ENCODE measurements around the gene UQCRH.

DNA sequence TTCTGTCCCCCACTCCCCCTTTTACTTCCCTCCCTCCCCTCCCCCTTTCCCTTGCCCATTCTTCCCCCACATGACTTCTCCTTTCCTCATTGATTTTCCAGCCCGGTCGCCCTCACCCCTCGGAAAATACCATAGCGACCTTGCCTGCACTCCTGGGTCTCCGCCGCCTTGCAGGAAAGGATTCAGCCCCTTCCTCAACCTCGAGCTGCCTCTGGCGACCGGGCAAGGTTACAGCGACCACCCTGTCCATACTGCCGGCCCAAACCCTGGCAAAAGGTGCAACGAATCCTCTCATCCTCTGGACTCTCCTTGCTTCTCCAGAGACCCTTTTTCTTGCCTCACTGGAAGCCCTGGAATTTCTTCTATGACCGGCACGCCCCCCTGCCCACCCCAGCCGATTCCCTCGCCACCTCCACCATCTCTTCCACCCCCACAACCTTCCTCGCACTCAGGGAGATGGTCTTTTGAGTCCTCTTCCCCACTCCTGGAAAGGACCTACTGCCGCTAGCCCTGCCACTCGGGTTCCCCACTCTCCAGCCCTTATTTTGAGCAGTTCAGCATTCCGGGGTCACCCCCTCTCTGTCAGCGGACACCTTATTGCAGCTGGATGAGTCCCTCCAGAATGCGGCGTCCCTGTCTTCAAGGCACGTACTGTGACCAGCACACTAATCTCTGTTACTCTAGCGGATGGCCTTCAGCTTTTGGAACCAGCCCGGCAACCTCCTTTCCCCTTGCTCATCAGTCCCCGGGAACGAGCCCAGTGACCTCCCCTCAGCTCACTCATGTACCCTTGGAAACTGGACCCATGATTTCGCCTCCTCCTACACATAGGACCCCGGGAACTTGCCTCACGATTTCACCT, 38.0 kb downstream of the UQCRH start:
- no peak for TF ChIP-seq ZNF207 (IDR thresholded peaks at IDR 0.05; ENCODE audit: borderline replicate concordance)
- TF ChIP-seq SMAD1 (CRISPR knock-in tag; IDR thresholded peaks at IDR 0.05; ENCODE audit: borderline replicate concordance, low read depth) = no peak
- no peak for TF ChIP-seq ELF4 (CRISPR knock-in tag; IDR thresholded peaks at IDR 0.05; ENCODE audit: borderline replicate concordance)
- no peak for TF ChIP-seq CREB3 (CRISPR knock-in tag; IDR thresholded peaks at IDR 0.05)
- no peak for TF ChIP-seq GTF2F1 (IDR thresholded peaks at IDR 0.05; ENCODE audit: low read length)
- TF ChIP-seq, protein P1, sequence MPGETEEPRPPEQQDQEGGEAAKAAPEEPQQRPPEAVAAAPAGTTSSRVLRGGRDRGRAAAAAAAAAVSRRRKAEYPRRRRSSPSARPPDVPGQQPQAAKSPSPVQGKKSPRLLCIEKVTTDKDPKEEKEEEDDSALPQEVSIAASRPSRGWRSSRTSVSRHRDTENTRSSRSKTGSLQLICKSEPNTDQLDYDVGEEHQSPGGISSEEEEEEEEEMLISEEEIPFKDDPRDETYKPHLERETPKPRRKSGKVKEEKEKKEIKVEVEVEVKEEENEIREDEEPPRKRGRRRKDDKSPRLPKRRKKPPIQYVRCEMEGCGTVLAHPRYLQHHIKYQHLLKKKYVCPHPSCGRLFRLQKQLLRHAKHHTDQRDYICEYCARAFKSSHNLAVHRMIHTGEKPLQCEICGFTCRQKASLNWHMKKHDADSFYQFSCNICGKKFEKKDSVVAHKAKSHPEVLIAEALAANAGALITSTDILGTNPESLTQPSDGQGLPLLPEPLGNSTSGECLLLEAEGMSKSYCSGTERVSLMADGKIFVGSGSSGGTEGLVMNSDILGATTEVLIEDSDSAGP (CRISPR knock-in tag; IDR thresholded peaks at IDR 0.05; ENCODE audit: borderline replicate concordance) = no peak
- TF ChIP-seq KLF6 (CRISPR knock-in tag; IDR thresholded peaks at IDR 0.05) = no peak

Measured in HepG2 (cell line).